GM18505 (cell line): Measurements from ENCODE around the gene VPS4B.

Experiments
- ATAC-seq: cut with Tn5 transposase; IDR thresholded peaks from one replicate; pipeline ENCODE4 v1.9.1; 2021; ENCODE audit not compliant: unreplicated experiment
- POLR2A ChIP-seq: IDR thresholded peaks from 4 replicates; pipeline ENCODE4 v1.6.1; 2011; ENCODE audit warnings: borderline replicate concordance; ENCODE audit not compliant: insufficient read depth, insufficient read length; ENCODE audit errors: extremely low read depth

The VPS4B gene

DNA sequence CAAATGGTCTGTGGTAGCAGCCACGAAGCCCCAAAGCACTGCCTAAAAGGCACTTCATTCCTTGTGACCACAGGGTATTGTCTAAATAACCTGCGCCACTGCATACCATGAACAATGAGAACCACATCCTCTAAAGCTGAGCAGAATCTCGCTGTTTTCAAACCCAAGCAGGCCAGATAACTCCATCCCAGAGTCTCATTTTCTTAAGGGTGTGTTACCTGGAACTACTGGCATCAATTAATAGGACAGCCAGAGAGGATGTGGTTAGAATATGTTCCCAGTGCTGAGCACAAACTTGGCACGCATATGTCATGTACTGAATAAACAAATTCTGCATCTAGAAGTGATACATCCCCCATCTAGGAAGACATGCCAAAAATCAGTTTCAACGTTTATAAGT is 13.0 kb downstream of the VPS4B start:
- TF ChIP-seq POLR2A, result no peak

DNA sequence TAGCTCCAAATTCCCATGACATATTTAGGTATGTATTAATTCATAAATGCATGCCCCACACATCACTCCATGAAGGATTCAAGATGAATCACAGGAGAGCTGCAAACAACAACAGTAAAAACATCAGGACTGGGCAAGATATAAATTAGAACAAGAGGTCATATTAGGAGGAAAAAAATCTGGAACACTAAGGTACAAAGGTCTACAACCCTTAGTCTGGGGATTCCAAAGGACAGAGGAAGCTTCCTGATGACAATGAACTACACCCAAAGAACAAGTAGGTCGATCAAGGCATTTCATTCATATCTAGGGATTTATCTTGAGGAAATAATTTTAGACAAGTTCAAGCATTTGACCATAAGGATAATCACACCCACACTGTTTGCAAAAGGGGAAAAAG is 14.5 kb downstream of the VPS4B start:
- no peak for TF ChIP-seq POLR2A
- no peak for ATAC-seq

More for the DNA sequence above, 13.0 kb downstream of the VPS4B start:
- ATAC-seq, result no peak

DNA sequence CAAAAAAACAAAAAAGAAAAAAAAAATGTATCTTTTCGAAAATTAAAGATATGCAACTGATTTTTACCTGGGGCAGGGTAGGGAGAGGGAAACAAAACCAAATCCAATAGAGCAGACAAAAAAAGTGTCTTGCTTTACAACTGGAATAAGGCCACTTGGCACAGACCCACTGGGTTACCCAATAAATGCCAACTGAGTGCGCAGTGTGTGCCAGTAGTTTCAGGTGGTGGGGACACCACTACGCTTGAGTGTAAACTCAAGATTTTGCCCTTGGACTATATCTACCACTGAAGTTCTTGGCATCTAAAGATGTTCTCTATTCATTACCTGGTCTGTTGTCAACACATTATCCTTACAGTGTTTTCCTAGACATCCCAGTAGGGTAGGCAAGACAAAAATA is 16.3 kb downstream of the VPS4B start:
- no peak for ATAC-seq
- TF ChIP-seq POLR2A, result no peak

DNA sequence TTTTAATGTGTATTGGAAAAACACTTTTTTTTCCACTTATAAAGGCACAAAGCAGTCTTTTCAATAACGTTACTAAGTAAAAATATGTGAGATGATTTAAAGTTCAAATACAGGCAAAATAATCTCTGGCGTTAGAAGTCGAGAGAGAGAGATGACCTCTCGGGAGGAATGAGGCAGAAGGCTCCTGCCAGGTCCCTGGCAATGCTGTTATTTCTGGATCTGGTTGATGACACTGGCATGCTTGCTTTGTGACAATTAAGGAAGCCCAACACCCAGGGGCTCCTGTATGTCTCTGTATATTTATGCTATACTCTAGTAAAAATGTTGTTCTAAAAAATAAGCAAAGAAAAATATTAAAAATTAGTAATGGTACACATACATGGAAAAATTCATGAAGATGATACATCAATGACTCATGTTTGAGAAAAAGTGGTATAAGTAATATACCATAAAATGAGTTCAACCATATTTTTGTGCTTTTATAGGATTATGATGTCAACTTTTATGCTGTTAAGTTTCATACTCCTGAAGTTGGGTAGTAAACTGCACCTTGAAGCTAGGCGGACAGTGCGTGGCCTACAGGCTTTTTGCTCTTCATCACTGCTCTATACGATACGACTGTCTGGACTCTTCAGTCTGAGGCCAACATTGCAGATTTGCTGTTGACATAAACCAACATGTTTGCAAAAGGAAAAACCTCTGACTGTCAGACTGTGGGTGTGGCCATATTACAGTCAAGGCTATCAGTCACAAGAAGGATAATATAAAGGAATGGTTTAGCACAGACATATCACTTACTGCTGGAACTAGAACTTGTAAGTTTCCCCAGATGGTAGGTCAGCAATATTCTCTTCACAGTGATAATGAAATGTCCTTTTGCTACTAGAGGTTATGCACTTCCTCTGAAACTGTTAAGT is 19.8 kb downstream of the VPS4B start:
- no peak for TF ChIP-seq POLR2A
- no peak for ATAC-seq

DNA sequence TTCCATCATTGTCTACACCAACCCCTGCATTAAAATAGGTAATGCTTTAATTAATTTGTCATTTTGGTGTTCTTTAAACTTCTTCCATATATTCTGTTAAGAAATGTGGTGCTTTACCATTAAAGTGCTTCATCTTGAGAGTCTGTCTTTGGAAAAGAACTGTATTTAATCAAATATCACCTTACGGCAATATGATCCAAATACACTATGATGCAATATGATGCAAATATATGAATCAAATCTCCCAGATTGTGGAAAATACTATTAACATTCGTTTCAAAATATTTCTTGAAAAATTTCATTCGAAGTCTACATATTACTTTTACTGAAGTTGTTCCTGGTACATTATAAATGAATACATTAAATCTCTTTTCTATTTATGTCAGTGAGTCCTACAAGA is 23.0 kb downstream of the VPS4B start:
- no peak for ATAC-seq
- no peak for TF ChIP-seq POLR2A

DNA sequence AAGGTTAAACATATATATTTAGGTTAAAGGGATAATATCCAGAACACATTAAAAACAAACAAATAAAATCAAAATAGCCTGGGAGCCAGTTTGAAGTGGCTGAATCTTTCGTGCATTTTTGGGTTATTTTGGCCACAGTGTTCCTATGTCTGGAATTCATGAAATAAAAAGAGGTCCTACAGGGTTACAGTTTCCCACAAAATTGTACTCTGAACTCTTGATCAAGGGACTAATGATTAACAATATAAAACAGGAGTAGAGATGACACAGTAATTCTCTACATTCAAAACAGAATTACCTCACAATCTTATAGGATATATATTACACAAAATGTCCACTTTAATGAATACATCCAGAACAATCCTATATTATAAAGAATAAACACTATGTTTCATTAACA is 24.9 kb downstream of the VPS4B start:
- TF ChIP-seq POLR2A, result no peak
- no peak for ATAC-seq

GRCh38 chr18:63395503-63395902 is 26.8 kb downstream of the VPS4B start:
- no peak for TF ChIP-seq POLR2A
- ATAC-seq, result no peak

DNA sequence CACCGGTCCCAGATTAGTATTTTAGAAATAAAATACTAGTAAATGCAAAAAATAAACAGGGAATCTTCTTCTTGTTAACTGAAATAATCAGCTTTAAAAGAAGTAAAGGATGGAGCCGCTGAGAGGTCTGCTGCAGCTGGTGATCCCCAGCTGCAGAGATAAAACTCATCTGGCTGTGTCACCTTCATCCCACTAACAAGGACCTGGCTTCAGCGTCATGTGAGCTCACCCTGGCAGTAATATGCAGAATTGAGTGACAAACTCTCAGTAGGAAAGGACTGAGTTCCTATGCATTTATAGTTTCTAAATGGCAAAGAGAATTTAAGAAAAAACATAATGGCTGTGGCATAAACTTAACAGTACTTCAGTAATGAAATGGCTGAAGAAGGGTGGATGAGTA is 27.3 kb downstream of the VPS4B start:
- no peak for ATAC-seq
- no peak for TF ChIP-seq POLR2A

- ATAC-seq, result no peak
- TF ChIP-seq POLR2A, result no peak
Measured at GRCh38 chr18:63387861-63388260, 34.4 kb downstream of the VPS4B start.

DNA sequence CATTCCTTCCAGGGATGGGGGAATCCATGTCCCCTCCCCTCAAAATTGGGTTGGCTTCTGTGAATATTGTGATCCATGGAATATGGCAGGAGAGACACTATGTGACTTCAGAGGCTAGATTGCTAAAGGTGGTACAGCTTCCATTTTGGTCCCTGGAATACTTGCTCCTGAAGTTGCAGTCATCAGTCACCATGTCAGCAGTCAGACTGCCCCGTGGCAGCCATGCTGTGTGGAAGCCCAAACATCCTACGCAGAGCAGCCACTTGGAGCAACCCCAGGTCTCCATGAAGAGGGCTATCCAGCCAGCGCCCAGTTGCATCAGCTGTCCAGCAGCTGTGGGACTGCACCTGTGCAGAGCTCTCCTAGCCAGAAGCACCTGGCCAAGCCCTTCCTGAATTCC is 39.4 kb downstream of the VPS4B start:
- TF ChIP-seq POLR2A, result no peak
- no peak for ATAC-seq

DNA sequence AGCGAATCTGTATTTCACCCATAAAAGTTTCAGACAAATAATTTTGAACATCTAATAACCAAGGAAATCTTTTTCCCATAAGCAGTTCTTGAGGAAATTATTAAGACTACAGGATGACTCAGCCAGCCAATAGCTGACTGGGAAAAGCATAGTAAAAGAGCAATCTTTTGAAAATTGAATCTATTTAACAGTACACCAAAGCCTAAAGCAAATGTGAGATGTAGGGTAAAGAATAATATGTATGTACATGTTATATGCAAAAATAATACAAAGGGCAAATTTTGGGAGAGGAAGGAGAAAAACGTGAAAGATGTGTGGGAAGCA is 42.7 kb downstream of the VPS4B start:
- no peak for ATAC-seq
- no peak for TF ChIP-seq POLR2A

DNA sequence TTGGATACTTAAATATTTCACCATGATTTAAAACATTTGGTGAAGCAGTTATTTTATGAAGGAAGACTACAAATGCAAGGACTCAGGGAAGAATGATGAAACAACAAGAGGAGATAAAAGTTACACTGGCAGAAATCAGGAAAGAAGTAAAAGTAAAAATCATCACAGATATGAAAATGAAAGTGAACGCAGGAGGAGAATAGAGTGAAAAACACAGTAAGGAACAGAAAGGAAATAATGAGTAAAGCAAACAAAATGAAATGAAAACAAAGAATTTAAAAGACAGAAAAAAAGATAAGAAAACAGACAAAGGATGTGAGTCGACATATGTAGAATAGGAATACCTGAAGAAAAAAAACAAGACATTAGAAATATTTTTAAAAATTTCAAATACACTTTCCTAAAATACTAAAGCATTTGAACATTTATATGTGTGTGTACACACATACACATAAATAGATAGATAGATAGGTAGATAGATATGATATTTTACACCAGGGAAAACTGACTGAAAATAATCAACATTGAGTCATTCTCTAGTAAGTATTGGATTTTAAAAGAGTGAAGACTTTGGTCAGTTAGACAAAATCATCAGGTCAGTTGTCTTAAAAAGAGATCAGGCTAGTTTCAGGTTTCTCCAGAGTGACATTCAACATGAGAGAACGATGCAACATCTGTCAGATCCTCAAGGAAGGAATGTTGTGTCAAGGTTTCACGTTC is 43.2 kb downstream of the VPS4B start:
- TF ChIP-seq POLR2A, result no peak
- ATAC-seq, result peak; percentile 53

GRCh38 chr18:63377275-63377980 is 44.8 kb downstream of the VPS4B start:
- TF ChIP-seq POLR2A, result no peak
- no peak for ATAC-seq
